ENCODE measurements around the gene NUDT14.

Gene NUDT14

DNA sequence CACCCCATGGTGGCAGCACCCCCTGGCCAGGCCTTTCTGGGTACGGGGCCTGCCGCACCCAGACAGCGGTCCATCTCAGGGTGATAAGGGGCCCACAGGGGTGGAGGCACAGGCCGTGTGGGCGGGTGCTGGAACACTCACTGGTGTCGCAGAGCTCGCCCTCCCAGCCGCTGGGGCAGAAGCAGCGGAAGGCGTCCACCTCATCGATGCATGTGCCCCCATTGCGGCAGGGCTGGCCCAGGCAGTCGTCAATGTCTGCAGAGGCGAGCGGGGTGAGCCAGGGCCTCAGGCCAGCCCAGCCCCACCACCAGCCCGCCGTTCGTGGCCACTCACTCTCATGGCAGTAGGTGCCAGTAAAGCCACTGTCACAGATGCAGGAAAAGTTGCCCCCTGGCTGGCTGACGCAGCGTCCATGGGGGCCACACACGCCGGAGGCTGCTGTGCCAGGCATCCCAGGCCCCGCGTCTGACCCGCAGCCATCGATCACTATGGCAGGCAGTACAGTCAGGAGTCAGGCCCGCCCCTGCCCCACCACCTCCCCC lies 32.4 kb downstream of the NUDT14 start:
- no peak overlapping the region for H3K27ac ChIP-seq (ENCODE audit: low read length)
- ATAC-seq (ENCODE audit: insufficient read depth, low read depth) (no peak), DNase-seq (no peak)
- H3K9me3 ChIP-seq (ENCODE audit: insufficient read depth, low read length, severe bottlenecking), result no peaks in the 10 kb centered on the region
- H3K79me2 ChIP-seq (ENCODE audit: insufficient read depth, low read length), result no peaks in the 10 kb centered on the region
- no peak overlapping the region for H3K4me3 ChIP-seq (ENCODE audit: low read depth in 1 of 2, low read length in 2 of 2)
- H3K9ac ChIP-seq (ENCODE audit: low read depth, low read length), result no peak overlapping the region
- H2AFZ ChIP-seq (ENCODE audit: low read depth, low read length), result no peak overlapping the region
- no peak overlapping the region for H3K4me2 ChIP-seq (ENCODE audit: insufficient read depth, low read length)
- no peaks in the 10 kb centered on the region for H3K27me3 ChIP-seq (ENCODE audit: insufficient read depth, low read length, poor library complexity)
- H3K4me1 ChIP-seq (ENCODE audit: insufficient read depth, low read length), result no peaks in the 10 kb centered on the region
- no peaks in the 10 kb centered on the region; the same call in 1 of the 2 replicates for H4K20me1 ChIP-seq (ENCODE audit: insufficient read depth, low read length)
- TF ChIP-seq, protein P1, sequence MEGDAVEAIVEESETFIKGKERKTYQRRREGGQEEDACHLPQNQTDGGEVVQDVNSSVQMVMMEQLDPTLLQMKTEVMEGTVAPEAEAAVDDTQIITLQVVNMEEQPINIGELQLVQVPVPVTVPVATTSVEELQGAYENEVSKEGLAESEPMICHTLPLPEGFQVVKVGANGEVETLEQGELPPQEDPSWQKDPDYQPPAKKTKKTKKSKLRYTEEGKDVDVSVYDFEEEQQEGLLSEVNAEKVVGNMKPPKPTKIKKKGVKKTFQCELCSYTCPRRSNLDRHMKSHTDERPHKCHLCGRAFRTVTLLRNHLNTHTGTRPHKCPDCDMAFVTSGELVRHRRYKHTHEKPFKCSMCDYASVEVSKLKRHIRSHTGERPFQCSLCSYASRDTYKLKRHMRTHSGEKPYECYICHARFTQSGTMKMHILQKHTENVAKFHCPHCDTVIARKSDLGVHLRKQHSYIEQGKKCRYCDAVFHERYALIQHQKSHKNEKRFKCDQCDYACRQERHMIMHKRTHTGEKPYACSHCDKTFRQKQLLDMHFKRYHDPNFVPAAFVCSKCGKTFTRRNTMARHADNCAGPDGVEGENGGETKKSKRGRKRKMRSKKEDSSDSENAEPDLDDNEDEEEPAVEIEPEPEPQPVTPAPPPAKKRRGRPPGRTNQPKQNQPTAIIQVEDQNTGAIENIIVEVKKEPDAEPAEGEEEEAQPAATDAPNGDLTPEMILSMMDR (IDR thresholded peaks at IDR 0.05; ENCODE audit: borderline replicate concordance, extremely low read depth, low read length, poor library complexity, severe bottlenecking), result no peak
- no peak for TF ChIP-seq EZH2 (IDR thresholded peaks at IDR 0.05; ENCODE audit: borderline replicate concordance, low read depth, low read length, severe bottlenecking)
- H3K36me3 ChIP-seq (ENCODE audit: insufficient read depth, low read length), result no peaks in the 10 kb centered on the region

DNA sequence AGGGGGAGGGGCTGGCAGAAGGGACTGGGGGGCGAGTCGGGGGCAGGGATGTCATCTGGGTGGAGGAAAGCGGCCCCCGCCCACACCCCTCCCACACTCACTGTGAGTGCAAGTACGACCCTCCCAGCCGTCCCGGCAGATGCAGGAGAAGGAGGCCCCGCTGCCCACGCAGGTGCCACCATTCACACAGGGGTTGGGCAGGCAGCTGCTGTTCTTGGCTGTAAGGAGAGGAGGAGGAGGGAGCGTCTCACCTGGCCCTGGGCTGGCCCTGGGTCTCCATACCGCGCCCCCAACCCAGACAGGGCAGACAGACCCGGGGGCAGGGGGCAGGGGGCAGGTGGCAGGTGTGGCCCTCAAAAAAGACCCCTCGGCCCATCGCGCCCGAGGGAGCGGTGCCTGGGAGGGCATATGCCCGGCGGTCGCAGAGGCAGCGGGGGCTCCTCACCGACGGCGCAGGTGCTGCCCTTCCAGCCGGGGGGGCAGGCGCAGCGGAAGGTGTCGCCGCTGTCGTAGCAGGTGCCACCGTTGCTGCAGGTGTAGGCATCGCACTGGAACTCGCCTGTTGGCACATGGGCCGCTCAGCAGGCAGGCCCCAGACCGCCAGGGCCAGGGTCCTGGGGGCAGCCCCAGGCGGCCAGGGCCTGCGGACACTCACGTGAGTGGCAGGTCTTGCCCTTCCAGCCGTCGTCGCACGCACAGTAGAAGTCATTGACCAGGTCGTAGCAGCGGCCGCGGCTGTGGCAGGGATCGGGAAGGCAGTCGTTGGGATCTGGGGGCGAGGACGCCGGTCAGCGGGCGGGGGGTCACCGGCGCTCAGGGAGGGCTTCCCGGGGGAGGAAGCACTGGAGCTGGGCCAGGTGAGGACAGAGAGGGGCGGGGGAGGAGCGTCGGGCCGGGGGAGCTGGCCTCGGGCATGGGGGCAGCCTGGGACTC lies 33.2 kb downstream of the NUDT14 start:
- H3K27me3 ChIP-seq (ENCODE audit: insufficient read depth, low read length, poor library complexity), result no peaks in the 10 kb centered on the region
- H2AFZ ChIP-seq (ENCODE audit: low read depth, low read length), result no peak overlapping the region
- no peaks in the 10 kb centered on the region for H3K36me3 ChIP-seq (ENCODE audit: insufficient read depth, low read length)
- no peak for TF ChIP-seq EZH2 (IDR thresholded peaks at IDR 0.05; ENCODE audit: borderline replicate concordance, low read depth, low read length, severe bottlenecking)
- TF ChIP-seq, protein P1 (IDR thresholded peaks at IDR 0.05; ENCODE audit: borderline replicate concordance, extremely low read depth, low read length, poor library complexity, severe bottlenecking), result no peak
- no peak overlapping the region for H3K4me3 ChIP-seq (ENCODE audit: low read depth in 1 of 2, low read length in 2 of 2)
- DNase-seq (no peak), ATAC-seq (ENCODE audit: insufficient read depth, low read depth) (no peak)
- no peak overlapping the region for H3K27ac ChIP-seq (ENCODE audit: low read length)
- H4K20me1 ChIP-seq (ENCODE audit: insufficient read depth, low read length), result no peaks in the 10 kb centered on the region; the same call in 1 of the 2 replicates
- H3K79me2 ChIP-seq (ENCODE audit: insufficient read depth, low read length), result no peaks in the 10 kb centered on the region
- H3K4me2 ChIP-seq (ENCODE audit: insufficient read depth, low read length), result no peak overlapping the region
- H3K9me3 ChIP-seq (ENCODE audit: insufficient read depth, low read length, severe bottlenecking), result no peaks in the 10 kb centered on the region
- H3K4me1 ChIP-seq (ENCODE audit: insufficient read depth, low read length), result no peaks in the 10 kb centered on the region
- no peak overlapping the region for H3K9ac ChIP-seq (ENCODE audit: low read depth, low read length)

DNA sequence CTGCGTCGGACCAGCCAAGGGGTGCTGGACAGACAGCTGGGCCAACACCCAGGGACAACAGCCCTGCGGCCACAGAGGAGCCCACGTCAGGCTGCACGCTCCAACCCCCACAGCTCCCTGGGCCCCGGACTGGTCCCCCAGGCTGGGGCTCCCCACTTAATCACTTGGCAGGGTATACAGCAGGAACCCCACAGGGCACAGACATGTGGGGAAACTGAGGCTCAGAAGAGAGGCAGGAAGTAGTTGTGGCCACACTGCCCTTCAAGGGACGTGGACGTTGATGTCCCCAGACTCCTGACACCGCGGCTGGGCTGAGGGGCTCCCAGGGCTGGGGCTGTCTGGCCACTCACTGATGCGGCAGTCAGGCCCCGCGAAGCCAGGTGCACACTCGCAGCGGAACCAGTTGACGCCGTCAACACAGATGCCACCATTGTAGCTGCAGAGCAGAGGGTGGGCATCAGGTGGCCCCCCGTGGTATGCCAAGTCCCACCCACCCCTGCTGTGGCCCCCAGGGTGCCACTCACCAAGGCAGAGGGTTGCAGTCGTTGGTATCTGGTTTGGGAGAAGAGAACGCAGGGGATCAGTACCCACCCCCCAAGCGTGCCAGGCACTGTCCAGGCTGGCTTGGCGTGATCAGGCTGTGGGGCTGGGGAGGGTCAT lies 34.0 kb downstream of the NUDT14 start:
- H3K9me3 ChIP-seq (ENCODE audit: insufficient read depth, low read length, severe bottlenecking), result no peaks in the 10 kb centered on the region
- H3K27ac ChIP-seq (ENCODE audit: low read length), result no peak overlapping the region
- TF ChIP-seq, protein P1 (IDR thresholded peaks at IDR 0.05; ENCODE audit: borderline replicate concordance, extremely low read depth, low read length, poor library complexity, severe bottlenecking), result no peak
- TF ChIP-seq EZH2 (IDR thresholded peaks at IDR 0.05; ENCODE audit: borderline replicate concordance, low read depth, low read length, severe bottlenecking), result no peak
- no peaks in the 10 kb centered on the region; the same call in 1 of the 2 replicates for H4K20me1 ChIP-seq (ENCODE audit: insufficient read depth, low read length)
- H2AFZ ChIP-seq (ENCODE audit: low read depth, low read length), result no peak overlapping the region
- DNase-seq (no peak), ATAC-seq (ENCODE audit: insufficient read depth, low read depth) (no peak)
- no peak overlapping the region for H3K4me2 ChIP-seq (ENCODE audit: insufficient read depth, low read length)
- H3K4me3 ChIP-seq (ENCODE audit: low read depth in 1 of 2, low read length in 2 of 2), result no peak overlapping the region
- no peaks in the 10 kb centered on the region for H3K27me3 ChIP-seq (ENCODE audit: insufficient read depth, low read length, poor library complexity)
- no peaks in the 10 kb centered on the region for H3K79me2 ChIP-seq (ENCODE audit: insufficient read depth, low read length)
- no peaks in the 10 kb centered on the region for H3K4me1 ChIP-seq (ENCODE audit: insufficient read depth, low read length)
- H3K36me3 ChIP-seq (ENCODE audit: insufficient read depth, low read length), result no peaks in the 10 kb centered on the region
- no peak overlapping the region for H3K9ac ChIP-seq (ENCODE audit: low read depth, low read length)
